ENCODE measurements around the gene PPA2. TPM values are rescaled to one million over a fixed set of nuclear protein-coding genes. Genes with fewer than 3 reads are reported as not detected.
"Not testable (repeated sequence)": the region's sequence is repeated elsewhere in the genome, so short reads cannot be mapped to it uniquely, and the experiment has no call there.

The PPA2 gene
- total RNA-seq = 58.5 TPM

GRCh38 chr4:105473324-105474098 lies at the start of gene PPA2:
PPA2 (minus strand) TSS chr4:105474062; CDS start chr4:105474050, 12 bp downstream.
- peak; percentile 87 for ATAC-seq

DNA sequence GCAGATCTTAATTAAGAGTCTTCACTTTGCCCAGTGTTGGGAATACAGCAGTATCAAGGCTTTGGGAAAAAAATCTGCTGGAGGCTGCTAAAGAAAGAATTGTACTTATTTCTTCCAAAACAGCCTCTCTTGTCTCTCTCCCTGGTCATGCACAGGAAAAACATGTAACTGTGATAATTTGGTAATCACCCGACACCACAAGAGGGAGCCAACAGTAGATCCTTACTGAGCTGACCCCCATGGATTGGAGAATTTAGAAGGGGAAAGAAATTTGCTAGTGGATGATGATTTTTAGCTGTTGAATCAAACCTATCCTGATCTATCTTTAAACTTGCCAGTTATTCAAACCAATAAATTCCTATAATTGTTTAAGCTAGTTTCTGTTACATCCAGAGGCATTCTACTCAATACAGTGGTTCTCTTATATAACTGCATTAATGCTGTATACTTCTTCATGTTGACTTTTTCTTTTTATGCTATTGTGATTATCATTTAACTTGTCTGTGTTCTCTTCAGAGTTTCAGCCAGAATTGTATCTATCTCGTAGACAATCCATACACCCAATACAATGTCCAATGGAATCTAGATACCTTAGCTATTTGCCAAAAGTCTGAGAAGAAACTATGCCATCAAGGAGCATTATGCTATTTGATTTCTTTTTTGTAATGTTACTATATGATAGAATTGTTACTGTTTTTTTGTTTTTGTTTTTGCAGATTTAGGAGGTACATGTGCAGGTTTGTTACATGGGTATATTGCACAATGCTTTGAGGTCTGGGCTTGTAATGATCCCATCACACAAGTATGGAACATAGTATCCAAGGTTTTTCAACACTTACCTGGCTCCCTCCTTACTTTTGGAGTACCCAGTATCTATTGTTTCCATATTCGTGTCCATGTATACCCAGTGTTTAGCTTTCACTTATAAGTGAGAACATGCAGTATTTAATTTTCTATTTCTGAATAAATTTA lies 47.2 kb upstream of the PPA2 start:
- ATAC-seq (peak; percentile 94), DNase-seq (ENCODE audit: low spot score) (no peak)

More at GRCh38 chr4:105473324-105474098, at the start of gene PPA2:
- peak; percentile 88 for DNase-seq (ENCODE audit: low spot score)

DNA sequence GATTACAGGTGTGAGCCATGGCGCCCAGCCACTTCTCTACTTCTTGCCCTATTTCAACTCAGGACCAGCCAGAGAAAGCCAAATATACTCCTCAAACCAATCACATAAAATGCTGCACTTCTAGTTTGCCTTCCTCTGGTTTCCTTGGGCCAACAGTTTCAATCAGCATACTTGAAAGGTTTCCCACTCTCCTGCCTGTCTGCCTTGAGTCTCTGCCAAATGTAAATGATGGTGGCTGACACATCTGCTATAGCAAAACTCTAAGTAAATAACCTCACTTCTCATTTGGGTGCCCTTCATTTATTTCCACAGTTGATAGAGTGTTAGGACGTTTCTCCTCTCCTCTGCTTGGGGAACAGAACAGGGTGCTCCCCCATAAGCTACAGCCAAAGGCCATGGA lies 36.4 kb upstream of the PPA2 start:
- ATAC-seq (no peak), DNase-seq (ENCODE audit: low spot score) (no peak)

- ATAC-seq (no peak), DNase-seq (ENCODE audit: low spot score) (no peak)
Observed at GRCh38 chr4:105509714-105510113, 35.9 kb upstream of the PPA2 start.

GRCh38 chr4:105509291-105509690 lies 35.4 kb upstream of the PPA2 start:
- DNase-seq (ENCODE audit: low spot score) (no peak), ATAC-seq (no peak)

- DNase-seq (ENCODE audit: low spot score) (no peak), ATAC-seq (no peak)
Observed at GRCh38 chr4:105504744-105505143, 30.9 kb upstream of the PPA2 start.

- ATAC-seq (no peak), DNase-seq (ENCODE audit: low spot score) (no peak)
Observed at GRCh38 chr4:105503484-105503883, 29.6 kb upstream of the PPA2 start.

GRCh38 chr4:105496899-105497298 lies 23.0 kb upstream of the PPA2 start:
- DNase-seq (ENCODE audit: low spot score) = no peak
- ATAC-seq = no peak

GRCh38 chr4:105495667-105496066 lies 21.8 kb upstream of the PPA2 start:
- DNase-seq (ENCODE audit: low spot score) (no peak), ATAC-seq (no peak)

GRCh38 chr4:105490523-105490922 lies 16.7 kb upstream of the PPA2 start:
- DNase-seq (ENCODE audit: low spot score) (no peak), ATAC-seq (no peak)

GRCh38 chr4:105483840-105484239 lies 10.0 kb upstream of the PPA2 start:
- ATAC-seq = no peak

DNA sequence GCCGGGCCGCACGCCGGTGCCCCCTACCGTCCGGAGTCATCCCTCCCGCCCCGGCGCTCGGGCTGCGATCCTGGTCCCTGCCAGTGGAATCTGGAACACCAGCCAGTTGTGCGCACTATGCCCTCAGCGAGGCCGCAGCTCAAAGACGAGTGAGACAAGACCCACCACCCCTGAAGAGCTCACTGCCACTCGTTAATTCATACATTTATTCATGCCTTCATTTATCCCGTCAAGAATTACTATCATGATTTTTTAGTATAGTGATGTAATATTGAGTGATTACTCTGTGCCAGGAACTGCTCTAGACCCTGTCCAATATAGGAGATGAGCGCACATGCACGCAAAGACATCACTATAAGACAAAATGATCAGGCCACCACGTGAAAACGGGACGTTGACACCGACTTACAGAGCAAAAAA lies 247 bp upstream of the PPA2 start:
- DNase-seq (ENCODE audit: low spot score) (peak; percentile 92), ATAC-seq (peak; percentile 93)

More at GRCh38 chr4:105483840-105484239, 10.0 kb upstream of the PPA2 start:
- no peak for DNase-seq (ENCODE audit: low spot score)

- ATAC-seq (no peak), DNase-seq (ENCODE audit: low spot score) (peak; percentile 46)
Observed at GRCh38 chr4:105472871-105473323, 965 bp downstream of the PPA2 start.

- DNase-seq (ENCODE audit: low spot score) (peak; percentile 69), ATAC-seq (peak; percentile 54)
Observed at GRCh38 chr4:105471566-105472176, 2.2 kb downstream of the PPA2 start.

DNA sequence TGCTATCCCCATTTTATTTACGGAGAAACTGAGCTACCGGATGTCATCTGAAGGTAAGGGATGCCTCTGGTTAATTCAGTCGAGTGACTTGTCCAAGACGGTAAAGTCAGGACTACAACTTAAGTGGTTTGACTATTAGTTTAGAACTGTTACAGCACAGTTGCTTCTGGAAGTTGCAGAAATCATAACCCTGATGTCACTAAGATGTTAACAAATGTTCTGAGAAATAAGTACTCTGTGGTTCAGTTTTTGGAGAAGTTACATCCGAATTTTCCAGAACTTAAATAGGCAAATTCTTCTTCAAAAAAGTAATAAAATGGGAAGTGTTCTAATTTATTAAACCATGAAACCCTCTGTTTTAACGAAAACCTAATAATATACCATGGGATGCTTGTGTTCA lies 3.1 kb downstream of the PPA2 start:
- ATAC-seq = no peak

DNA sequence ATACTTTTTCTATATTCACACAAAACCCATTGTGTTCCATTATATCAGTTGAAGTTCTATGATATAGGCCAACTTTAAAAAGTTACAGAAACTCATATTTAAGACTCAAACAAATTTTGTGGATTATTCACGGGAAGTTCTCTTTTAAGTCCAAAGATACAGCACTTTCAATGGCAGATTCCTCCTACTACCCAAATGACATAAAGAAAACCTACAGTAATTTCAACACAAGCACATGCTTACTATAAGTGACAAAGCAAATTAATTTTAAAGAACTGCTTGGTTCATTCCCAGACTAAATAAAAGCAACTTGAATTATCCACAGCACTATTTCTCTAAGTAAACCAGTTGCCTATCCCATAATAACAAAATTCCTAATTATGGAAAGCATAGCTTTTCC lies 4.1 kb downstream of the PPA2 start:
- DNase-seq (ENCODE audit: low spot score) = no peak
- ATAC-seq = no peak

More for the DNA sequence above, 3.1 kb downstream of the PPA2 start:
- DNase-seq (ENCODE audit: low spot score) = no peak

DNA sequence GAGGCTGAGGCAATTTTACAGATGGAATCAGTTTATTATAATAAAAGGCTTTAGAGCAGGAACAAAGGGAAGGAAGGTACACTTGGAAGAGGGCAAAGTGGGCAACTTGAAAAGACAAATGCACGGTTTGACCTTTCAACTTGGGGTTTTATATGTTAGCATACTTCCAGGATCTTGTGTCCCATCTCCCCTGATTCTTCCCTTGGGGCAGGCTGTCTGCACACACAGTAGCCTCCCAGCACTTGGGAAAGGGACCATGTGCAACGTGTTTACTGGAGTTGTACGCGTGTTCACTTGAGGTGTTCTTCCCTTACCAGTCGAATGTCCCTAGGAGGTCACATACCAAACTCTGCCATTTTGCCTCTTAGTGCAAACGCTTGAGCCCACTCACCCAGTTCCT lies 7.3 kb downstream of the PPA2 start:
- ATAC-seq = no peak

DNA sequence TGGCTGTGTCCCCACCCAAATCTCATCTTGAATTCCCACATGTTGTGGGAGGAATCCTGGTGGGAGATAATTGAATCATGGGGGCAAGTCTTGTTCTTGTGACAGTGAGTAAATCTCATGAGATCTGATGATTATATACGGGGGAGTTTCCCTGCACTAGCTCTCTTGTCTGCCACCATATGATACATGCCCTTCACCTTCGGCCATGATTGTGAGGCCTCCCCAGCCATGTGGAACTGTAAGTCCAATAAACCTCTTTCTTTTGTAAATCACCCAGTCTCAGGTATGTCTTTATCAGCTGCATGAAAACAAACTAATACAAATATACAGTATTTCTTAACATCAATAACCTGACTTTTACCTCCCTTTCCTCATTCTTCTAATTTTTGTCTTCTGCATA lies 9.3 kb downstream of the PPA2 start:
- DNase-seq (ENCODE audit: low spot score); ATAC-seq: not testable (repeated sequence)

More for the DNA sequence above, 7.3 kb downstream of the PPA2 start:
- no peak for DNase-seq (ENCODE audit: low spot score)

- ATAC-seq (no peak), DNase-seq (ENCODE audit: low spot score) (no peak)
Observed at GRCh38 chr4:105462576-105462975, 11.3 kb downstream of the PPA2 start.

GRCh38 chr4:105461621-105462382 lies 12.1 kb downstream of the PPA2 start:
- ATAC-seq = no peak
- DNase-seq (ENCODE audit: low spot score) = no peak
